Right hindlimb (tissue), 1 donor: ENCODE results near the gene CORO2A.

Source experiments
- DNase-seq: peaks from one replicate; pipeline ENCODE4 v3.0.0-alpha.2; 2018

The CORO2A gene

GRCh38 chr9:98218562-98219363 is 26.3 kb upstream of the CORO2A start:
- no peak for DNase-seq

GRCh38 chr9:98217255-98217654 is 24.8 kb upstream of the CORO2A start:
- no peak for DNase-seq

GRCh38 chr9:98216391-98216790 is 24.0 kb upstream of the CORO2A start:
- DNase-seq, result no peak

- DNase-seq, result peak; percentile 34
Measured at GRCh38 chr9:98215821-98216220, 23.4 kb upstream of the CORO2A start.

DNA sequence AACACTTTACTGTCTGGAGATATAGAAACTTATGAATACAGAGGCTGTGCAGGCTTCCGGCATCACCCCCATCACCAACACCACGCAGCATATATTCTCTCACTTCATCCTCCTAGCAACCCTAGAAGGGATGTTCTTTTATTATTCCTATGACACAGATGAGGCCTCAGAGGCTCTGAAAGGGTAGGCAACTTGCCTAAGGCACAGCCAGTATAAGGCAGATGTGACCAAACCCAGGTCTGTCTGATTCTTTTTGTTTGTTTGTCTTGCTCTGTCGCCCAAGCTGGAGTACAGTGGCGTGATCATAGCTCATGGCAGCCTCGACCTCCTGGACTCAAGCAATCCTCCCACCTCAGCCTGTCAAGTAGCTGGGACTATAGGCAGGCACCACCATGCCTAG is 22.8 kb upstream of the CORO2A start:
- DNase-seq, result no peak

- DNase-seq, result no peak
Measured at GRCh38 chr9:98214811-98215210, 22.4 kb upstream of the CORO2A start.

DNA sequence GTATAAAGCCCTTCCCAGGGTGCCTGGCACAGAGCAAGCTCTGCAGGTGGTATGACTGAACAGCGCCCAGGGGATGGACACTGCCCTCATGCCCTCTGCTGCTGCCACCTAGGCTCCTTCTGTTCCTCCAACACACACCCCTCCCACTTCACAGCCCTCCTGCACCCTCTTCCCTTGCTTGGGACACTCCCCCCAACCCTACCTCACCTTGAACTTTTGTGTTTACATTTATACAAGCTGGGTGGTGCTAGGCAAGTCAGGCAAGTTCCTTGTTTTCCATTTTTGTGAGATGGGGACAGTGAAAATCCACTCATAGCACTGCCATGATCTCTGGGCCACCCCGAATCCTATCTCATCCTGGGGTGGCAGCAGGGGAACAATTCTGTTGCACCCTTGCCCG is 18.8 kb upstream of the CORO2A start:
- no peak for DNase-seq

DNA sequence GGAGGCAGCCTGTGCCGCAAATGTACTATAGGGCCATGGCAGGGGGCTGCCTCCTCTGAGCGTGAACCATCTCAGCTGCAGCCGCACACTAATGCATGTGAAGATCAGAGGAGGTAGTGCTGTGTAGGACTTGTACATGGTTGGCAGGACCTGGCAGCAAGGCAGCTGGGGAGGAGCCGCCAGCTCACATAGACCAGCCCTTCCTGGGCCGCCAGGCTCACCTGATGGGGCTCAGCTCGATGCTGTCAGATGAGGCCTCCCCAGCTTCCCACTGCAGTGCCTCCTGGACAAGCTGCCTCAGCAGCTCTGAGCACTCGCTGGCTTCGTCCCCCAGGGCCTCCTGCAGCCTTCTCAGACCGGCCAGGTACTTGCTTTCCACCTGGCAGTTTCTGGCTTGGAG is 18.0 kb upstream of the CORO2A start:
- no peak for DNase-seq

- DNase-seq, result no peak
Measured at GRCh38 chr9:98209530-98209929, 17.1 kb upstream of the CORO2A start.

DNA sequence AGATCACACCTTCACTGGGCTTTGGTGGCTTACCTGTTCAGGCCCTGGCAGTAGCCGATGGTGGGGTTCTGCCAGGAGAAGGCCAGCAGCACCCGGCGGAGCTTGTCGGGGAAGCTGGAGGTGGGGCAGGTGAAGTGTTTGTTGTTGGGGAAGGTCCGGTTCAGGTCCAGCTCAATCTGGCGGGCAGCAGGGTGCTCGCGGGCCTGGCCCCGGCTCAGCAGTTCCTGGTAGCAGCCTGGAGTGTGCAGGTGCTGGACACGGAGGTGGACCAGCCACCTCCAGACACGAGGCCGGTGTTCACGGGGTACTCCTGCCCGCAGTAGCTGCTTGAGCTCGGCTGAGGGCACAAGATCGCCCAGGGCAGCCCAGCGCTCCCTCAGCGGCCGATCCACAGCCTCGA is 16.2 kb upstream of the CORO2A start:
- DNase-seq, result no peak

GRCh38 chr9:98207606-98208005 is 15.2 kb upstream of the CORO2A start:
- DNase-seq, result no peak

GRCh38 chr9:98206754-98207153 is 14.3 kb upstream of the CORO2A start:
- DNase-seq, result no peak

- DNase-seq, result no peak
Measured at GRCh38 chr9:98204692-98205091, 12.3 kb upstream of the CORO2A start.

DNA sequence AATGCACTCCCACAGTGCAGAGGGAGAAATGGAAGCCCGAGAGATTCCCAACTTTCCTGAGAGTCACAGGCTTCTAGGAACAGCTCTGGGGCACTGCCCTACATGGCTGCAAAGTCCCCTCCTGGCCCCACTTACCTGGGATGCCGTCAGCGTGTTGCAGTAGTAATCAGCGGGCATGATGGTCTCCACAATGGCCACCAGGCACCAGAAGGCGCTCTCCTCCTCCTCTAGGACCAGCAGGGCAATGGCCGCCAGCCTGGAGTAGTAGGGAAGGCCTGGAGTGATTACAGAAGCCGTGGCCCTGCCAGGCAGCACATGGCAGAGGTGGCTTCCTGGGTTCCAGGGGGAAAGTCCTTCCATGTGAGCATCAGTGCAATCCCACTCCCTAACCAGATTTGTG is 10.7 kb upstream of the CORO2A start:
- no peak for DNase-seq

- no peak for DNase-seq
Measured at GRCh38 chr9:98202252-98202651, 9.8 kb upstream of the CORO2A start.

- DNase-seq, result no peak
Measured at GRCh38 chr9:98201749-98202148, 9.3 kb upstream of the CORO2A start.

DNA sequence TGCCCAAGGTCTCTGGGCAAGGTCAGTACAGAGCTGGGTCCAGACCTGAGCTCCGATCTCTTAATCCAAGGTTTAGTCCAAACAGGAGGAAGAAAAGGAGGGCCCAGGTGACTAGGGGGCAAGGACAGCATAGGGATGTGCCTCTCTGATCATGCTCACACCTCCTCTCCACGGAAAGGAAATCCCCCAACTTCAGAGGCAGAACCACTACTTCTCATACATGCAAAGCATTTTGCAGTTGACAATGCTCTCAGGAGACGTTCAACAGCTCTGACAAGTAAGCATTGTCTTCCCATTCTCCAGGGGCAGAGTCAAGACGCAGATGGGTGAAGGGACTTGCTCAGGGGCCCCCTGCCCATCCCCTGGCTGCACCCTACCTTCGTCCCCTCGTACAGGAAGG is 8.7 kb upstream of the CORO2A start:
- DNase-seq, result no peak

DNA sequence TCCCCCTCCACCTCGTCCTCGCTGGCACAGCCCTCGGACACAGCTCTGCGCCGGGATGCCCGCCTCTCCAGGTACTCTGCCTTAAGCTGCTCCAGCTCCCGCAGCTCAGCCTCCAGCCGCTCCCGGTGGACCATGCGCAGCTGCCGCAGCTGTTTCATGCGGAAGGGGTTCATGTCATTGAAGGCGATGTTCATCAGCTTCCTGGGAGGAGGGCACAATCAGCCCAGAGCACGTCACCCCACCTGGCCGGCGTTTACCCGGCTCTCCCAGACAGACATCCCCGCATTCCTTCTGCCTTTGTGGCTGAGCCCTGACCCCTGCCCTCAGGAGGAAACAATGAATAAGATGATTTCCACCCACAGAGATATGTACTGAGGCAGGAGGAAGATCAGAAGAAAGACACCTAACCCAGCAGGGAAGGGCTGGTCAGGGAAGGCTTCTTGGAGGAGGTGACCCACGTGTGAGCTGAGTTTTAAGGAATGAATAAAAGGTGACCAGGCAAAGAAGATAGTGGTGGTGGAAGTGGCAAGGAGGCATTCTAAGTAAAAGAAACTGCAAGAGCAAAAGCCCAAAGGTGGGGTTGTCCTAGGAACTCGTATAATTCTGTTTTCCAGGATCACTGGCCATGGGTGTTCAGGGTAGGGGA is 7.1 kb upstream of the CORO2A start:
- DNase-seq, result no peak

- DNase-seq, result no peak
Measured at GRCh38 chr9:98195671-98196070, 3.2 kb upstream of the CORO2A start.

DNA sequence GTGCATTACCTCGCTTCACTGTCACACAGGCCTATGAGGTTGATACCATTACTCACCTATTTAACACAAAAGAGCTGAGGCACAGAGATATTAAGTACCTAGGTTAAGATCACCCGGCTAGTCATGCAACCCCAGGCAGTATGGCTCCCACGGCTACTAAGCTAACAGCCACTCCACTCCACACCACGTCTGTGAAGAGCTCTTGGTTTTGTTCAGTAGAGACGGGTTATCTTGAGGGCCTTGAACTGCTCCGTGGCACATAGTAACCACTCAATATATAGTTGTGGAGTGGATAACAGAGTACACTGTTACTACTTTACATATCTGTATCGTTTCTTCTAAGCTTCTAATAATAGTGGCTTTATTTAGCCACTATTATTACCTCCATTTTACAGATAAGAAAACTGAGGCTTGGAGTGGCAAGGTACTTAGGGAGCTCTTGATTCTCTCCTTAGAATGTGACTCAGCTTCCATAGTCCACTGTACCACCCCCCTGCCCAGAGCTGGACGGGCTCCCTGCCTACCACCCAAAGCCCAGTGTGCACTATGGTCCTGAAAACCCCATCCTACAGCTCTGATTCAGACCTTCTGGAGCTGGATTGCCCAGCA is 1.0 kb upstream of the CORO2A start:
- no peak for DNase-seq

DNA sequence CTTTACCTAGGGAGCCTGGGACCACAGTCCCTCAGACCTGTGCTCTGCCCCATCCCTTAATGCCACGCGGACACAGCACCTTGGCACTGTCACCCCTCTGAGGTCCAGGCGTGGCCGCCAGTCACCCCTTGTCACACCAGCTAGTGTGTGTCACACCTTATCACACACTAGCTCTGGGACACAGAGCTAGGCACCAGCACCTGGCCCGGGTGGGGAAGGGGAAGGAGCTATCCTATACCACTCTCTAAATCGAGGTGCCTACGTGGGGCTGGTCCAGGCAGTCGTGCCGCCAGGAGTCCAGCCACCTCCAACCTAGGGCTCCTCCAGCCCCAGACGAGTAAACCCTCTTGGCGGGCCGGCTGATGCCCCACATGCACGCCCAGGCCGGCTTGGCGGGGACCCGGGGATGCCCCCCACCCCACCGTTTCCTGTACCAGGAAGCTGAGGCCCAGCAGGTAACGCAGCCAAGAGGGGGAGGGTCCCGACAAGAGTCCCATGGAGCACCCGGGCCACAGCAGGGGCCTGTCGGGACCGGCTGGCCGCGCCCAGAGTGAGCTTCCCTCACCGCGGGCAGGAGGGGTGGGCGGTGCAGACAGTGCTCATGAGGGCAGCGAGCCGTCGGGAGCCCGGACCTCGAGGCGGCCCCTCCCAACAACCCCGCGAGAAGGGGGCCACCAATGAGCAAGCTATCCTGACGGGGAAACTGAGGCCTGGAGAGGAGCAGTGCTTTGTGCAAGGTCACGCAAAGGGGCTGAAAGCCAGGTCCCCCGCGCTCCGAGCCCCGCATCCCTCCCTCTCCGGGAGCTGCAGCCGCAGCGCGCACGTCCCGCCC is 550 bp downstream of the CORO2A start:
- no peak for DNase-seq

DNA sequence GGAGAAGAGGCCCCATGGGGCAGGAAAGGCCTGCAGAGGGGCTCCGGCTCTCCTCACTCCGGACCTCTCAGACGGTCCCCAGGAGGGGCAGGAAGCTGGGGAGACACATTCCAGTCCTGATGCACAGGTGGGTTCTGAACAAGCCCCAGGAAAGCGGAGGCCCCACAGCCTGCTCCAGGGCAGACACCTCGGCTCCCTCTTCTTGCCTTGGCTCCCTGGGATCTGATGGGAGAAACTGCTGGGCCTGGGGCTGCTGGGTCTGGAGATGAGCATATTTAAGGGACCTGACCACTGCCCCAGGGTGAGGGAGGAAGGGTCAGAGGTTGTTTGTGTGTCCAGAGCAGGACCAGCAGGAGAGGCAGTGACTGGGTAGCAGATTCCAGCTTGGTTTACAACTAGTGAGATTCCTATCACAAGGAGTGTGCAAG is 1.2 kb downstream of the CORO2A start:
- DNase-seq, result no peak

DNA sequence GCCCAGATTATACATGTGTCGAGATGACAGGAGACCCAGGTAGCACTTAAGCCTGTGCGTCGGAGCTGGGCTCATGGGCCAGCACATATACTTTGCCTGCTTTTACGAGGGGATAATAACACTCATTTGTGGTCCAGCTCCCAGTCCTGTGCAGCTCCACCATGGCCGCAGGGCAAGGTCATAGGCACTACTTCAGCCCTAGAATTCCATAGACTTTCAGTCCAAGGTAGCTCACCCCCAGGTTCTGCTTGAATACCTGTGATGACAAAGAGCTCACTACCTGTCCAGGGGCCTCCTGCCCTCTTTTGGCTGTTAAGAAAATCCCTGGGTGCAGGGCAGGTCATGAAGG is 1.7 kb downstream of the CORO2A start:
- no peak for DNase-seq
